WTC11 (cell line): ENCODE results near the gene FAM107A. TPM values are rescaled to one million over a fixed set of nuclear protein-coding genes. Genes with fewer than 3 reads are reported as not detected.
A peak's percentile ranks its signal among the peaks of the same experiment; 100 is the strongest.

Experiments
- ATAC-seq: fragments of 200-7000 bp; cut with Tn5 transposase; 2 replicates; pipeline ENCODE4 v1.10.0; 2021; ENCODE audit warnings: mild to moderate bottlenecking, moderate library complexity
- CTCF ChIA-PET: fragments of 300-600 bp; sonication (Branson Sonifier 250); formaldehyde crosslinking; loops from one replicate; lab custom pipeline; 2021; ENCODE audit warnings: antibody characterized with exemption; lab: Charles Lee
- POLR2A ChIA-PET: fragments of 350-600 bp; sonication (Branson Sonifier 250); formaldehyde crosslinking; loops from one replicate; lab custom pipeline; 2021; ENCODE audit warnings: antibody characterized with exemption; lab: Charles Lee
- DNase-seq: peaks from one replicate; pipeline ENCODE4 v3.0.0; 2021; ENCODE audit warnings: low spot score
- H3K27ac Mint-ChIP-seq: 2 replicates; pipeline ENCODE4 v1.8.0; 2021; ENCODE audit warnings: mixed read lengths
- H3K27me3 Mint-ChIP-seq: 2 replicates; pipeline ENCODE4 v1.8.0; 2021; ENCODE audit warnings: low read depth, mild to moderate bottlenecking, moderate library complexity, mixed read lengths
- H3K36me3 Mint-ChIP-seq: 2 replicates; pipeline ENCODE4 v1.8.0; 2021; ENCODE audit warnings: mixed read lengths
- H3K4me1 Mint-ChIP-seq: 2 replicates; pipeline ENCODE4 v1.8.0; 2022; ENCODE audit warnings: mixed read lengths
- H3K4me3 Mint-ChIP-seq: 2 replicates; pipeline ENCODE4 v1.8.0; 2021; ENCODE audit warnings: mild to moderate bottlenecking, moderate library complexity, mixed read lengths
- H3K9me3 Mint-ChIP-seq: 2 replicates; pipeline ENCODE4 v1.8.0; 2021; ENCODE audit warnings: mixed read lengths
- CDX4 ChIP-seq: fragments of 250-450 bp; sonication (Bioruptor Pico); IDR thresholded peaks from 2 replicates; pipeline ENCODE4 v1.9.0; 2021; ENCODE audit warnings: moderate library complexity, mild to moderate bottlenecking, inconsistent platforms, borderline replicate concordance
- CREM ChIP-seq: sonication (generic); formaldehyde crosslinking; IDR thresholded peaks from 2 replicates; pipeline ENCODE4 v1.8.1; 2022; ENCODE audit warnings: mild to moderate bottlenecking, missing genetic modification reagents, moderate library complexity
- E2F1 ChIP-seq: sonication (generic); formaldehyde crosslinking; IDR thresholded peaks from 2 replicates; pipeline ENCODE4 v1.8.0; 2022; ENCODE audit warnings: mild to moderate bottlenecking, missing genetic modification reagents
- ETV6 ChIP-seq: sonication (generic); formaldehyde crosslinking; IDR thresholded peaks from 2 replicates; pipeline ENCODE4 v1.8.1; 2022; ENCODE audit warnings: mild to moderate bottlenecking, missing genetic modification reagents
- FOXJ3 ChIP-seq: sonication (generic); formaldehyde crosslinking; IDR thresholded peaks from 2 replicates; pipeline ENCODE4 v1.9.0; 2021; ENCODE audit warnings: missing genetic modification reagents, mild to moderate bottlenecking, borderline replicate concordance
- HMGA2 ChIP-seq: fragments of 250-450 bp; sonication (Bioruptor Pico); IDR thresholded peaks from 2 replicates; pipeline ENCODE4 v1.4.0; 2021; ENCODE audit warnings: mild to moderate bottlenecking, moderate library complexity
- IRF2 ChIP-seq: sonication (generic); formaldehyde crosslinking; IDR thresholded peaks from 2 replicates; pipeline ENCODE4 v1.8.0; 2022; ENCODE audit warnings: low read depth, missing genetic modification reagents, borderline replicate concordance
- NFE2L1 ChIP-seq: sonication (generic); formaldehyde crosslinking; IDR thresholded peaks from 2 replicates; pipeline ENCODE4 v1.8.1; 2023; ENCODE audit warnings: missing genetic modification reagents
- OVOL2 ChIP-seq: fragments of 250-450 bp; sonication (Bioruptor Pico); IDR thresholded peaks from 2 replicates; pipeline ENCODE4 v1.9.0; 2021; ENCODE audit warnings: mild to moderate bottlenecking, borderline replicate concordance
- PREB ChIP-seq: sonication (generic); formaldehyde crosslinking; IDR thresholded peaks from 2 replicates; pipeline ENCODE4 v1.8.1; 2022; ENCODE audit warnings: mild to moderate bottlenecking, missing genetic modification reagents, moderate library complexity, borderline replicate concordance
- RELA ChIP-seq: sonication (generic); formaldehyde crosslinking; IDR thresholded peaks from 2 replicates; pipeline ENCODE4 v1.8.1; 2022; ENCODE audit warnings: missing genetic modification reagents, mild to moderate bottlenecking, borderline replicate concordance
- SP1 ChIP-seq: sonication (generic); formaldehyde crosslinking; conservative IDR thresholded peaks from 2 replicates; pipeline ENCODE4 v1.8.1; 2022; ENCODE audit warnings: missing genetic modification reagents
- STAT6 ChIP-seq: sonication (generic); formaldehyde crosslinking; conservative IDR thresholded peaks from 2 replicates; pipeline ENCODE4 v1.8.1; 2023; ENCODE audit warnings: mild to moderate bottlenecking, low read depth, missing genetic modification reagents, moderate library complexity
- USF1 ChIP-seq: sonication (generic); formaldehyde crosslinking; IDR thresholded peaks from 2 replicates; pipeline ENCODE4 v1.8.0; 2022; ENCODE audit warnings: mild to moderate bottlenecking, missing genetic modification reagents
- ZNF281 ChIP-seq: sonication (generic); formaldehyde crosslinking; IDR thresholded peaks from 2 replicates; pipeline ENCODE4 v1.8.0; 2023; ENCODE audit warnings: mild to moderate bottlenecking, missing genetic modification reagents
- ZNF317 ChIP-seq: sonication (generic); formaldehyde crosslinking; IDR thresholded peaks from 2 replicates; pipeline ENCODE4 v1.8.1; 2023; ENCODE audit warnings: low read depth, mild to moderate bottlenecking, moderate library complexity, missing genetic modification reagents, borderline replicate concordance
- ZNF671 ChIP-seq: fragments of 250-450 bp; sonication (Bioruptor Pico); IDR thresholded peaks from 2 replicates; pipeline ENCODE4 v1.8.0; 2021; ENCODE audit warnings: mild to moderate bottlenecking
- total RNA-seq: library from RNA; stranded (reverse); gene quantifications from 3 replicates; pipeline ENCODE4 v1.2.3, GENCODE V29; 2021
- TF ChIP-seq, protein P1 (sequence below): sonication (generic); formaldehyde crosslinking; conservative IDR thresholded peaks from 2 replicates; pipeline ENCODE4 v1.8.1; 2022; ENCODE audit warnings: mild to moderate bottlenecking, missing genetic modification reagents
- TF ChIP-seq, protein P2 (sequence below): sonication (generic); formaldehyde crosslinking; IDR thresholded peaks from 2 replicates; pipeline ENCODE4 v1.8.1; 2022; ENCODE audit warnings: low read depth, mild to moderate bottlenecking, moderate library complexity, missing genetic modification reagents, borderline replicate concordance
- TF ChIP-seq, protein P3 (sequence below): sonication (generic); formaldehyde crosslinking; IDR thresholded peaks from 2 replicates; pipeline ENCODE4 v1.8.1; 2022; ENCODE audit warnings: missing genetic modification reagents, borderline replicate concordance
- TF ChIP-seq, protein P4 (sequence below): sonication (generic); formaldehyde crosslinking; IDR thresholded peaks from 2 replicates; pipeline ENCODE4 v1.8.0; 2023; ENCODE audit warnings: missing genetic modification reagents

Gene FAM107A
- total RNA-seq, 1 experiment from 2014 or later: 0.31 TPM

DNA sequence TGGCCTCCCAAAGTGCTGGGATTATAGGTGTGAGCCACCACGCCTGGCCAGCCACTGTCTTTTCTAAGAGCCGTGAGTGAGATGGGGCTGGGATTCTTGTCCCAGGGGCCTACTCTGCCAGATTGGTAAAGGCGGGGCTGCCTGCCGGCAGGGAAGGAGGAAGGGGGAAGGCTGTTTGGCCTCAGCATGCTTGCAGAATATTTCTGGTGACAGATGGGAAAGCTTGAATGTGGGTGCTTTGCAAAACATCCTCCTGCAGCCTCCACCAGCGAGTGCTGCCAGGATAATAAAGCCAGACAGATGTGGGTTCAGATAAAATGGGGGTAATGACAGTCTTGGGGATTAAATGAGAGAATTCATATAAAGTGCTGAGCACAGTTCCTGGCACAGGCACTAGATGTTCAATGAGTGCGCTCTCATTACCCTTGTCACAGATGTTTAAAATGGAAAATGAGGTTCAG, 20.4 kb downstream of the FAM107A start:
- peaks cover 29% of the 10 kb centered on the region for H3K4me1 Mint-ChIP-seq
- POLR2A ChIA-PET: no interaction called here
- H3K27me3 Mint-ChIP-seq: no peaks in the 10 kb centered on the region; the same call in 1 of the 2 replicates
- peaks cover 27% of the 10 kb centered on the region for H3K9me3 Mint-ChIP-seq
- no peak for DNase-seq
- no peak for TF ChIP-seq PREB (CRISPR knock-in tag)
- TF ChIP-seq, protein P1, sequence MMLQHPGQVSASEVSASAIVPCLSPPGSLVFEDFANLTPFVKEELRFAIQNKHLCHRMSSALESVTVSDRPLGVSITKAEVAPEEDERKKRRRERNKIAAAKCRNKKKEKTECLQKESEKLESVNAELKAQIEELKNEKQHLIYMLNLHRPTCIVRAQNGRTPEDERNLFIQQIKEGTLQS (CRISPR knock-in tag): no peak
- TF ChIP-seq IRF2 (CRISPR knock-in tag): no peak
- TF ChIP-seq ZNF317 (CRISPR knock-in tag): no peak
- no peak for TF ChIP-seq STAT6 (CRISPR knock-in tag)
- TF ChIP-seq, protein P2, sequence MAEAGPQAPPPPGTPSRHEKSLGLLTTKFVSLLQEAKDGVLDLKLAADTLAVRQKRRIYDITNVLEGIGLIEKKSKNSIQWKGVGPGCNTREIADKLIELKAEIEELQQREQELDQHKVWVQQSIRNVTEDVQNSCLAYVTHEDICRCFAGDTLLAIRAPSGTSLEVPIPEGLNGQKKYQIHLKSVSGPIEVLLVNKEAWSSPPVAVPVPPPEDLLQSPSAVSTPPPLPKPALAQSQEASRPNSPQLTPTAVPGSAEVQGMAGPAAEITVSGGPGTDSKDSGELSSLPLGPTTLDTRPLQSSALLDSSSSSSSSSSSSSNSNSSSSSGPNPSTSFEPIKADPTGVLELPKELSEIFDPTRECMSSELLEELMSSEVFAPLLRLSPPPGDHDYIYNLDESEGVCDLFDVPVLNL: no peak
- TF ChIP-seq SP1 (CRISPR knock-in tag): no peak
- TF ChIP-seq, protein P3, sequence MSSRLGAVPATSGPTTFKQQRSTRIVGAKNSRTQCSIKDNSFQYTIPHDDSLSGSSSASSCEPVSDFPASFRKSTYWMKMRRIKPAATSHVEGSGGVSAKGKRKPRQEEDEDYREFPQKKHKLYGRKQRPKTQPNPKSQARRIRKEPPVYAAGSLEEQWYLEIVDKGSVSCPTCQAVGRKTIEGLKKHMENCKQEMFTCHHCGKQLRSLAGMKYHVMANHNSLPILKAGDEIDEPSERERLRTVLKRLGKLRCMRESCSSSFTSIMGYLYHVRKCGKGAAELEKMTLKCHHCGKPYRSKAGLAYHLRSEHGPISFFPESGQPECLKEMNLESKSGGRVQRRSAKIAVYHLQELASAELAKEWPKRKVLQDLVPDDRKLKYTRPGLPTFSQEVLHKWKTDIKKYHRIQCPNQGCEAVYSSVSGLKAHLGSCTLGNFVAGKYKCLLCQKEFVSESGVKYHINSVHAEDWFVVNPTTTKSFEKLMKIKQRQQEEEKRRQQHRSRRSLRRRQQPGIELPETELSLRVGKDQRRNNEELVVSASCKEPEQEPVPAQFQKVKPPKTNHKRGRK (CRISPR knock-in tag): no peak
- no peak for TF ChIP-seq ZNF671 (CRISPR knock-in tag)
- TF ChIP-seq NFE2L1: no peak
- no peak for TF ChIP-seq ETV6 (CRISPR knock-in tag)
- CTCF ChIA-PET: interaction anchor here (1.2 to 2.5 kb wide), 7 partner anchors 10 to 250 kb away, joined by 3 to 13 read pairs (median 5); partner anchors contain the start of genes HTD2 and RPP14
- H3K27ac Mint-ChIP-seq: peak overlapping the region; percentile 26; the same call in 1 of the 2 replicates
- peak; percentile 7; the same call in 1 of the 2 replicates for ATAC-seq
- H3K36me3 Mint-ChIP-seq: no peaks in the 10 kb centered on the region; the same call in 1 of the 2 replicates
- no peak overlapping the region for H3K4me3 Mint-ChIP-seq

GRCh38 chr3:58556001-58556400, 21.2 kb downstream of the FAM107A start:
- Mint-ChIP-seq H3K4me3 (no peak overlapping the region), H3K27ac (no peak overlapping the region), H3K4me1 (peaks cover 21% of the 10 kb centered on the region), H3K9me3 (peaks cover 31% of the 10 kb centered on the region), H3K27me3 (peaks cover 3% of the 10 kb centered on the region), H3K36me3 (peaks cover 4% of the 10 kb centered on the region)
- ATAC-seq (no peak), DNase-seq (no peak)
- ChIA-PET POLR2A (no interaction called here), CTCF (interaction anchor here (0.8 to 2.5 kb wide), 8 partner anchors 10 to 250 kb away, joined by 3 to 13 read pairs (median 4); partner anchors contain the start of genes ACOX2, HTD2 and RPP14)
- TF ChIP-seq, protein P4, sequence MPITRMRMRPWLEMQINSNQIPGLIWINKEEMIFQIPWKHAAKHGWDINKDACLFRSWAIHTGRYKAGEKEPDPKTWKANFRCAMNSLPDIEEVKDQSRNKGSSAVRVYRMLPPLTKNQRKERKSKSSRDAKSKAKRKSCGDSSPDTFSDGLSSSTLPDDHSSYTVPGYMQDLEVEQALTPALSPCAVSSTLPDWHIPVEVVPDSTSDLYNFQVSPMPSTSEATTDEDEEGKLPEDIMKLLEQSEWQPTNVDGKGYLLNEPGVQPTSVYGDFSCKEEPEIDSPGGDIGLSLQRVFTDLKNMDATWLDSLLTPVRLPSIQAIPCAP (CRISPR knock-in tag): no peak
- TF ChIP-seq USF1 (CRISPR knock-in tag): no peak
- no peak for TF ChIP-seq CDX4 (CRISPR knock-in tag)
- no peak for TF ChIP-seq ZNF281
- TF ChIP-seq SP1 (CRISPR knock-in tag): no peak
- no peak for TF ChIP-seq HMGA2 (CRISPR knock-in tag)
- no peak for TF ChIP-seq RELA
- TF ChIP-seq OVOL2 (CRISPR knock-in tag): no peak
- TF ChIP-seq CREM (CRISPR knock-in tag): no peak
- TF ChIP-seq E2F1 (CRISPR knock-in tag): no peak
- no peak for TF ChIP-seq FOXJ3 (CRISPR knock-in tag)
